Activated CD4-positive, alpha-beta T cell treated with anti-CD3 and anti-CD28 coated beads, Interleukin-2, amount 10 ng/mL, durations not matched to agents 24 days and 14 days (primary cell): ENCODE data around the gene LIMA1. TPM values are rescaled to one million over a fixed set of nuclear protein-coding genes. Genes with fewer than 3 reads are reported as not detected.
"Not testable (repeated sequence)": the region's sequence is repeated elsewhere in the genome, so short reads cannot be mapped to it uniquely, and the experiment has no call there.

ENCODE experiments used
- DNase-seq: peaks from one replicate; pipeline ENCODE4 v3.0.0; 2022
- H3K27ac Mint-ChIP-seq: one replicate; pipeline ENCODE4 v1.8.0; 2022; ENCODE audit warnings: mild to moderate bottlenecking, mixed read lengths
- H3K27me3 Mint-ChIP-seq: one replicate; pipeline ENCODE4 v1.8.0; 2022; ENCODE audit warnings: mixed read lengths
- H3K36me3 Mint-ChIP-seq: one replicate; pipeline ENCODE4 v1.8.0; 2022; ENCODE audit warnings: low read depth, mild to moderate bottlenecking, mixed read lengths
- H3K4me1 Mint-ChIP-seq: one replicate; pipeline ENCODE4 v1.8.0; 2021; ENCODE audit warnings: mixed read lengths
- H3K4me3 Mint-ChIP-seq: one replicate; pipeline ENCODE4 v1.8.0; 2022; ENCODE audit warnings: mild to moderate bottlenecking, moderate library complexity, mixed read lengths
- H3K9me3 Mint-ChIP-seq: one replicate; pipeline ENCODE4 v1.8.0; 2021; ENCODE audit warnings: mixed read lengths
- intact Hi-C: fragments of 100-400 bp; cut with micrococcal nuclease; formaldehyde crosslinking; loops from one replicate; pipeline ENCODE4 v1.15.1; 2023
- total RNA-seq: library from RNA; stranded (reverse); gene quantifications from 2 replicates; pipeline ENCODE4 v1.2.3, GENCODE V29; 2022

LIMA1 gene
- total RNA-seq, 1 donor from 2014 or later: 94.6 TPM

- H3K4me3 Mint-ChIP-seq, H3K27me3 Mint-ChIP-seq, H3K36me3 Mint-ChIP-seq, H3K9me3 Mint-ChIP-seq, H3K4me1 Mint-ChIP-seq, DNase-seq, H3K27ac Mint-ChIP-seq, intact Hi-C loops: not testable (repeated sequence)
These were observed 28.7 kb upstream of the LIMA1 start for GRCh38 chr12:50311858-50312609.

- no peak overlapping the region for H3K4me3 Mint-ChIP-seq
- intact Hi-C loops: no loop called here
- no peaks in the 10 kb centered on the region for H3K27me3 Mint-ChIP-seq
- H3K27ac Mint-ChIP-seq: no peak overlapping the region
- no peaks in the 10 kb centered on the region for H3K9me3 Mint-ChIP-seq
- no peaks in the 10 kb centered on the region for H3K36me3 Mint-ChIP-seq
- DNase-seq: no peak
- H3K4me1 Mint-ChIP-seq: no peaks in the 10 kb centered on the region
These were observed 26.6 kb upstream of the LIMA1 start for GRCh38 chr12:50309950-50310349.

- peaks cover 3% of the 10 kb centered on the region for H3K4me1 Mint-ChIP-seq
- H3K4me3 Mint-ChIP-seq: no peak overlapping the region
- DNase-seq: no peak
- intact Hi-C loops: no loop called here
- H3K27ac Mint-ChIP-seq: no peak overlapping the region
- H3K27me3 Mint-ChIP-seq: no peaks in the 10 kb centered on the region
- no peaks in the 10 kb centered on the region for H3K9me3 Mint-ChIP-seq
- H3K36me3 Mint-ChIP-seq: no peaks in the 10 kb centered on the region
These were observed 19.4 kb upstream of the LIMA1 start for GRCh38 chr12:50302686-50303085.

- Mint-ChIP-seq H3K4me1 (peaks cover 5% of the 10 kb centered on the region), H3K27ac (no peak overlapping the region), H3K27me3 (no peaks in the 10 kb centered on the region), H3K36me3 (no peaks in the 10 kb centered on the region), H3K9me3 (no peaks in the 10 kb centered on the region), H3K4me3 (no peak overlapping the region)
- DNase-seq: no peak
- intact Hi-C loops: no loop called here
These were observed 14.7 kb upstream of the LIMA1 start for GRCh38 chr12:50297996-50298395.

- no peak overlapping the region for H3K4me3 Mint-ChIP-seq
- intact Hi-C loops: no loop called here
- no peaks in the 10 kb centered on the region for H3K9me3 Mint-ChIP-seq
- H3K4me1 Mint-ChIP-seq: peaks cover 5% of the 10 kb centered on the region
- no peak for DNase-seq
- no peak overlapping the region for H3K27ac Mint-ChIP-seq
- H3K27me3 Mint-ChIP-seq: no peaks in the 10 kb centered on the region
- H3K36me3 Mint-ChIP-seq: no peaks in the 10 kb centered on the region
These were observed 13.7 kb upstream of the LIMA1 start for GRCh38 chr12:50297027-50297426.

GRCh38 chr12:50296554-50296953 is 13.2 kb upstream of the LIMA1 start:
- Mint-ChIP-seq H3K4me1 (peaks cover 7% of the 10 kb centered on the region), H3K36me3 (peaks cover 2% of the 10 kb centered on the region), H3K27me3 (no peaks in the 10 kb centered on the region), H3K27ac (no peak overlapping the region), H3K4me3 (no peak overlapping the region), H3K9me3 (peaks cover 3% of the 10 kb centered on the region)
- DNase-seq: no peak
- intact Hi-C loops: no loop called here

- no peak for DNase-seq
- Mint-ChIP-seq H3K9me3 (peaks cover 11% of the 10 kb centered on the region), H3K4me3 (no peak overlapping the region), H3K4me1 (peaks cover 5% of the 10 kb centered on the region), H3K27ac (no peak overlapping the region), H3K36me3 (peaks cover 9% of the 10 kb centered on the region), H3K27me3 (no peaks in the 10 kb centered on the region)
- intact Hi-C loops: no loop called here
These were observed 8.1 kb upstream of the LIMA1 start for GRCh38 chr12:50291377-50291776.

GRCh38 chr12:50290692-50291091 is 7.4 kb upstream of the LIMA1 start:
- DNase-seq, H3K36me3 Mint-ChIP-seq, H3K27me3 Mint-ChIP-seq, H3K4me1 Mint-ChIP-seq, H3K4me3 Mint-ChIP-seq, intact Hi-C loops, H3K27ac Mint-ChIP-seq: not testable (repeated sequence)
- peaks cover 11% of the 10 kb centered on the region for H3K9me3 Mint-ChIP-seq

GRCh38 chr12:50287271-50287670 is 4.0 kb upstream of the LIMA1 start:
- intact Hi-C loops: no loop called here
- Mint-ChIP-seq H3K4me3 (no peak overlapping the region), H3K4me1 (peaks cover 16% of the 10 kb centered on the region), H3K27me3 (peaks cover 4% of the 10 kb centered on the region), H3K9me3 (peaks cover 11% of the 10 kb centered on the region), H3K27ac (no peak overlapping the region), H3K36me3 (peaks cover 9% of the 10 kb centered on the region)
- no peak for DNase-seq

- H3K36me3 Mint-ChIP-seq: no peaks in the 10 kb centered on the region
- intact Hi-C loops: no loop called here
- DNase-seq: no peak
- no peak overlapping the region for H3K4me3 Mint-ChIP-seq
- H3K27ac Mint-ChIP-seq: no peak overlapping the region
- H3K9me3 Mint-ChIP-seq: no peaks in the 10 kb centered on the region
- peaks cover 14% of the 10 kb centered on the region for H3K4me1 Mint-ChIP-seq
- peaks cover 15% of the 10 kb centered on the region for H3K27me3 Mint-ChIP-seq
These were observed 1.9 kb upstream of the LIMA1 start for GRCh38 chr12:50285253-50285652.

GRCh38 chr12:50282721-50283228 is 545 bp downstream of the LIMA1 start:
- Mint-ChIP-seq H3K27me3 (peaks cover 15% of the 10 kb centered on the region), H3K27ac (peak overlapping the region; percentile 75), H3K4me3 (peak overlapping the region; percentile 84), H3K4me1 (peaks cover 14% of the 10 kb centered on the region), H3K36me3 (no peaks in the 10 kb centered on the region), H3K9me3 (no peaks in the 10 kb centered on the region)
- intact Hi-C loops: loop anchor here (1.0 kb wide), 4 partner anchors 35 to 118 kb away; partner anchors contain the start of gene LARP4
- no peak for DNase-seq

GRCh38 chr12:50279501-50279900 is 3.8 kb downstream of the LIMA1 start:
- no peaks in the 10 kb centered on the region for H3K9me3 Mint-ChIP-seq
- peaks cover 20% of the 10 kb centered on the region for H3K4me1 Mint-ChIP-seq
- H3K27me3 Mint-ChIP-seq: peaks cover 15% of the 10 kb centered on the region
- no peak overlapping the region for H3K27ac Mint-ChIP-seq
- no peak for DNase-seq
- no peak overlapping the region for H3K4me3 Mint-ChIP-seq
- intact Hi-C loops: no loop called here
- no peaks in the 10 kb centered on the region for H3K36me3 Mint-ChIP-seq

GRCh38 chr12:50276912-50277671 is 6.2 kb downstream of the LIMA1 start:
- intact Hi-C loops: no loop called here
- peaks cover 10% of the 10 kb centered on the region for H3K4me1 Mint-ChIP-seq

GRCh38 chr12:50276068-50276467 is 7.3 kb downstream of the LIMA1 start:
- intact Hi-C loops: no loop called here
- no peaks in the 10 kb centered on the region for H3K36me3 Mint-ChIP-seq
- H3K27ac Mint-ChIP-seq: no peak overlapping the region
- H3K4me1 Mint-ChIP-seq: peaks cover 7% of the 10 kb centered on the region
- no peak for DNase-seq
- H3K9me3 Mint-ChIP-seq: no peaks in the 10 kb centered on the region
- peaks cover 1% of the 10 kb centered on the region for H3K27me3 Mint-ChIP-seq
- no peak overlapping the region for H3K4me3 Mint-ChIP-seq

More at GRCh38 chr12:50276912-50277671, 6.2 kb downstream of the LIMA1 start:
- DNase-seq: no peak
- H3K27me3 Mint-ChIP-seq: peaks cover 9% of the 10 kb centered on the region
- no peaks in the 10 kb centered on the region for H3K36me3 Mint-ChIP-seq
- H3K9me3 Mint-ChIP-seq: no peaks in the 10 kb centered on the region
- H3K27ac Mint-ChIP-seq: no peak overlapping the region
- H3K4me3 Mint-ChIP-seq: no peak overlapping the region
